Prostate gland (tissue), 2 donors: ENCODE data around the gene ATF7IP2. TPM values are rescaled to one million over a fixed set of nuclear protein-coding genes. Genes with fewer than 3 reads are reported as not detected.
A peak's percentile ranks its signal among the peaks of the same experiment; 100 is the strongest.

Experiments used
- DNase-seq: peaks from one replicate; pipeline ENCODE4 v3.0.0-alpha.2; 2019; ENCODE audit warnings: low spot score
- H3K27ac ChIP-seq, 2 donors: fragments of 200-600 bp; sonication (generic); 2 replicates each; pipeline ENCODE4 v1.5.1; 2017 to 2019
- H3K27me3 ChIP-seq: fragments of 200-600 bp; sonication (generic); replicated peaks from 2 replicates; pipeline ENCODE4 v1.5.1; 2019; ENCODE audit not compliant: insufficient read depth
- H3K36me3 ChIP-seq, 2 donors: fragments of 200-600 bp; sonication (generic); 1 replicate in 1 of 2; 2 replicates in 1 of 2; pipeline versions ENCODE4 v1.5.1 to v1.8.1; 2017 to 2019
- H3K4me1 ChIP-seq: fragments of 200-600 bp; sonication (generic); replicated peaks from 2 replicates; pipeline ENCODE4 v1.5.1; 2019
- H3K4me3 ChIP-seq, 2 donors: fragments of 200-600 bp; sonication (generic); 2 replicates each; pipeline ENCODE4 v1.5.1; 2017 to 2019
- H3K9me3 ChIP-seq: fragments of 200-600 bp; sonication (generic); 2 replicates; pipeline ENCODE4 v1.5.1; 2017
- CTCF ChIP-seq, 4 experiments: fragments of 200-600 bp in 2 of 4; fragments of 450-650 bp in 2 of 4; sonication (generic) in 2 of 4; IDR thresholded peaks; 1 replicate in 3 of 4; 2 replicates in 1 of 4; pipeline ENCODE4 v1.5.1; 2016 to 2019; ENCODE audit warnings: antibody characterized with exemption in 4 of 4, mild to moderate bottlenecking in 2 of 4, moderate library complexity in 2 of 4
- POLR2A ChIP-seq: fragments of 450-650 bp; IDR thresholded peaks from one replicate; pipeline ENCODE4 v1.6.1; 2016; ENCODE audit warnings: antibody characterized with exemption, mild to moderate bottlenecking
- POLR2AphosphoS5 ChIP-seq: sonication (generic); formaldehyde crosslinking; IDR thresholded peaks from one replicate; pipeline ENCODE4 v1.6.1; 2017; ENCODE audit warnings: antibody characterized with exemption
- WGBS: methylation state at CpG from one replicate; pipeline ENCODE4 v1.1.5; 2018; 5-methylcytosine and 5-hydroxymethylcytosine counted together
- intact Hi-C: fragments of 100-400 bp; cut with DNase I; formaldehyde crosslinking; loops from one replicate; pipeline ENCODE4 v1.14.2; 2022
- total RNA-seq, 2 donors: library from RNA; depleted of rRNA; stranded (reverse); fragments of >200 nt; gene quantifications; one replicate each; pipeline ENCODE4 v1.1.0, GENCODE V29; 2016

The ATF7IP2 gene
- total RNA-seq, 2 donors from 2014 or later, result 1.2 to 94.3 TPM

GRCh38 chr16:10521681-10522274 is 135.9 kb downstream of the ATF7IP2 start:
- no peaks in the 10 kb centered on the region for H3K27me3 ChIP-seq
- WGBS, result 41% methylated on average over 9 of the region's 9 CpGs
- H3K4me3 ChIP-seq, result no peak overlapping the region
- peak overlapping the region; percentile 86 to 90 for H3K27ac ChIP-seq
- H3K4me1 ChIP-seq, result peaks cover 2% of the 10 kb centered on the region
- peak; percentile 47 for DNase-seq
- TF ChIP-seq POLR2AphosphoS5 (peak; percentile 56), CTCF (IDR thresholded peaks at IDR 0.05) (peak; percentile 53 to 77 (median 68)), POLR2A (no peak)
- intact Hi-C loops, result loop anchor here (5.0 kb wide), 1 partner anchor 396 kb away; no protein-coding TSS in a partner anchor
- H3K9me3 ChIP-seq, result no peaks in the 10 kb centered on the region
- H3K36me3 ChIP-seq, result no peaks in the 10 kb centered on the region

GRCh38 chr16:10522966-10523365 is 137.1 kb downstream of the ATF7IP2 start:
- H3K9me3 ChIP-seq, result no peaks in the 10 kb centered on the region
- 83% methylated on average over 2 of the region's 2 CpGs for WGBS
- H3K4me1 ChIP-seq, result peaks cover 2% of the 10 kb centered on the region
- TF ChIP-seq POLR2AphosphoS5, result no peak
- TF ChIP-seq POLR2A, result no peak
- TF ChIP-seq CTCF (IDR thresholded peaks at IDR 0.05), result no peak
- no peak for DNase-seq
- no peak overlapping the region for H3K27ac ChIP-seq
- H3K36me3 ChIP-seq, result no peaks in the 10 kb centered on the region
- intact Hi-C loops, result loop anchor here (5.0 kb wide), 1 partner anchor 394 kb away; no protein-coding TSS in a partner anchor
- H3K27me3 ChIP-seq, result no peaks in the 10 kb centered on the region
- H3K4me3 ChIP-seq, result no peak overlapping the region

GRCh38 chr16:10525214-10525825 is 139.5 kb downstream of the ATF7IP2 start:
- H3K27me3 ChIP-seq, result no peaks in the 10 kb centered on the region
- peak; percentile 49 for DNase-seq
- H3K9me3 ChIP-seq, result no peaks in the 10 kb centered on the region
- intact Hi-C loops, result no loop called here
- WGBS, result 60% methylated on average over 6 of the region's 6 CpGs
- no peaks in the 10 kb centered on the region for H3K36me3 ChIP-seq
- no peak for TF ChIP-seq CTCF (IDR thresholded peaks at IDR 0.05)
- TF ChIP-seq POLR2AphosphoS5, result peak; percentile 66
- no peak for TF ChIP-seq POLR2A
- peak overlapping the region; percentile 41 to 73 for H3K27ac ChIP-seq
- H3K4me3 ChIP-seq, result no peak overlapping the region
- no peaks in the 10 kb centered on the region for H3K4me1 ChIP-seq

GRCh38 chr16:10526962-10527361 is 141.1 kb downstream of the ATF7IP2 start:
- no peak overlapping the region for H3K4me3 ChIP-seq
- no peaks in the 10 kb centered on the region for H3K27me3 ChIP-seq
- no peaks in the 10 kb centered on the region for H3K4me1 ChIP-seq
- H3K9me3 ChIP-seq, result no peaks in the 10 kb centered on the region
- TF ChIP-seq CTCF (IDR thresholded peaks at IDR 0.05), result no peak
- no peak for TF ChIP-seq POLR2A
- TF ChIP-seq POLR2AphosphoS5, result no peak
- 94% methylated on average over 7 of the region's 7 CpGs for WGBS
- no peak for DNase-seq
- intact Hi-C loops, result no loop called here
- H3K36me3 ChIP-seq, result no peaks in the 10 kb centered on the region
- peak overlapping the region in 1 of 2 donors; percentile 73 for H3K27ac ChIP-seq

DNA sequence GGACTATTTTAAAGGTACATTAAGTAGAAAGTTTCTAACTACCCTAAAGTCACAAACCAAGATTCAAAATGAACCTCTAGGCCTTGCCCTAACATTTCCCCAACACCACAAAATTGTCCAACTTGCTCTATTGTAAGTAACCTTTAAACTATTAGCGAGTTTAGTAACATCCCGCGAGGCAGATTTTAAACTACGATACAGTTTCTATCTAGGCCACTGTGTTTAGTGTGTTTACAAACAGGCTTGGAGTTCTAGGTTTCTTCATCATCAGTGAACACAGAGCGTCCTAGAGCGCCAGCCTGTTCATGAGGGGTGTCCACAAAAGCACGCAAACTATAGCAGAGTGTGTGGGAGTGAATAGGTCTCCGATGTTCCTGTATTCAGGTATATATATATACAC is 142.8 kb downstream of the ATF7IP2 start:
- intact Hi-C loops, result no loop called here
- Histone ChIP-seq H3K36me3 (no peaks in the 10 kb centered on the region), H3K4me3 (no peak overlapping the region), H3K27ac (no peak overlapping the region), H3K4me1 (no peaks in the 10 kb centered on the region), H3K9me3 (no peaks in the 10 kb centered on the region), H3K27me3 (no peaks in the 10 kb centered on the region)
- TF ChIP-seq POLR2A (no peak), POLR2AphosphoS5 (no peak), CTCF (IDR thresholded peaks at IDR 0.05) (no peak)
- DNase-seq, result no peak
- 96% methylated on average over 8 of the region's 8 CpGs for WGBS
